HG02973 (cell line): Measurements from ENCODE around the gene CELF5.

Experiments used
- ATAC-seq: cut with Tn5 transposase; IDR thresholded peaks from one replicate; pipeline ENCODE4 v1.9.1; 2021; ENCODE audit warnings: moderate library complexity; ENCODE audit not compliant: unreplicated experiment

CELF5 gene

GRCh38 chr19:3236272-3236671 is 11.8 kb downstream of the CELF5 start:
- no peak for ATAC-seq

- ATAC-seq: no peak
Observed at GRCh38 chr19:3238066-3238561, 13.7 kb downstream of the CELF5 start.

- no peak for ATAC-seq
Observed at GRCh38 chr19:3239367-3239766, 14.9 kb downstream of the CELF5 start.

DNA sequence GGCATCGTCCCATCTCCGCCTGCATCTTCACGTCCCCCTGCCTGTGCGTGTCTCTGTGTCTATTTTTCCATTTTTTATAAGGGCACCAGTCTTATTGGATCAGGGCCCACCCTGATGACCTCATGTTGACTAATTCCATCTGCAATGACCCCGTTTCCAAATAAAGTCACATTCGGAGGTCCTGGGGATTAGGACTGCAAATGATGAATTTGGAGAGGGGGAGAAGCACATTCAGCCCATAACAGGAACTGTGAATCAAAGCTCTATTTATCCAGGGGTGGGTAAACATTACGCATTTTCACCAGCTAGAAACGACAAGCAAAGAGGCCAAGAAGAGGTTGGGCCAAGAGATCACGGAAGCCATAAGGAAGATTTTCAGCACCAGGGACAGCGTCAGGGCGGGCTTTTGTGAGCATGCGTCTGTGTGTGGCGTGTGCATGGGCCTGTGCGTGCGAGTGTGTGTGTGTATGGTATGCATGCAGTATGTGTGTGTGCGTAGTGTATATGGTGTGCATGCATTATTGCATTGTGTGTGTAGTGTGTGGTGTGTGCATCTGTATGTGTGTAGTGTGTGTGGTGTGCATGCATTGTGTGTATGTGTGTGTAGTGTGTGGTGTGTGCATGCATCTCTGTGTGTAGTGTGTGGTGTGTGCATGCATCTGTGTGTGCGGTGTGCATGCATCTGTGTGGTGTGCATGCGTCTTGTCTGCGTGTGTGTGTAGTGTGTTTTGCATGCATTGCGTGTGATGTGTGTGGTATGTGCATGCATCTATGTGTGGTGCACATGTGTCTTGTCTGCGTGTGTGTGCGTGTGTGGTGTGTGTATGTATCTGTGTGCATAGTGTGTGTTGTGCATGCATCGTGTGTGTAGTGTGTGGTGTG is 19.6 kb downstream of the CELF5 start:
- ATAC-seq: no peak

- no peak for ATAC-seq
Observed at GRCh38 chr19:3245050-3245449, 20.6 kb downstream of the CELF5 start.

- ATAC-seq: no peak
Observed at GRCh38 chr19:3248728-3249326, 24.4 kb downstream of the CELF5 start.

- ATAC-seq: no peak
Observed at GRCh38 chr19:3249408-3249807, 24.9 kb downstream of the CELF5 start.

DNA sequence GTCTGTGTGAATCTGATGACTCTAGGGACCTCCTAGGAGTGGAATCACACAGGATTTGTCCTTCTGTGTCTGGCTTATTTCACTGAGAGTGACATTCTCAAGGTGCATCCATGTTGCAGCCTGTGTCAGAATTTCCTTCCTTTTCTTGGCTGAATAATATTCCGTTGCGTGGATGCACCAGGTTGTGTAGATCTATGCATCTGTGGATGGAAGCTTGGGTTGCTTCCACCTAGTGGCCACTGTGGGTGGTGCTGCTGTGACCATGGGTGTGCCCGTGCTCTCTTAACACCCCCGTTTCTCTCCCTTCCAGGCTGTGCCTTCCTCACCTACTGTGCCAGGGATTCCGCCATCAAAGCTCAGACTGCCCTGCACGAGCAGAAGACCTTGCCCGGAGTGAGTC is 26.2 kb downstream of the CELF5 start:
- ATAC-seq: no peak

DNA sequence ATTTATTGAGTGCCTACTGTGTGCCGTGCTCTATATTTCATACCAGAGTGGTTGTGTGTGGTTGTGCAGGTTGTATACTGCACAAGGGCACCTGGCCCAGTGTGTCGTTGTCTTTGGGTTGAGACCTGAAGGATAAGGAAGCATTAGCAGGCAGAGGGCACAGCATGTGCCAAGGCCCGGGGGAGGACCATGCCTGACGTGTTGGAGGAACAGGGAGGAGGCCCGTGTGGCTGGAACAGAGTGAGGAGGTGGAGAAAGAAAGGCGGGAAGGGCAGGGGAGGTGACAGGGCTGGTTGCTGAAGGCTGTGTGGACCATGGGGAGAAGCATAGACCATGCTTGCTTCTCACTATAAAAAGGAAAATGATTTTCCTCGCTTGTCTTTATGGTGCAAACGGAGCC is 26.8 kb downstream of the CELF5 start:
- no peak for ATAC-seq

GRCh38 chr19:3252650-3253049 is 28.2 kb downstream of the CELF5 start:
- no peak for ATAC-seq

- ATAC-seq: no peak
Observed at GRCh38 chr19:3253270-3253669, 28.8 kb downstream of the CELF5 start.

DNA sequence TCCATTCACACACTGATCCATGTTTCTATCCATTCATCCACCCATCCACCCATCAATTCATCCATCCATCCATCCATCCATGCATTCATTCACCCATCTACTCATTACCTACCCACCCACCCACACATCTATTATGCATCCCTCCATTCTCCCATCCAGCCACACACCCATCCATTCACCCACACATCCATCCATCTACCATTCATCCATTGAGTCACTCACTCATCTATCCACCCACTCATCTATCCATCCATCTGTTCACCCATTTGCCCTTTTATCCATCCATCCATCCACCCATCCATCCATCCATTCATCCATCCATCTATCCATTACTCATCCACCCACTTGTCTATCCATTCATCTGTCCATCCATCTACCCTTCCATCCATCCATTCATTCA is 30.1 kb downstream of the CELF5 start:
- ATAC-seq: no peak

DNA sequence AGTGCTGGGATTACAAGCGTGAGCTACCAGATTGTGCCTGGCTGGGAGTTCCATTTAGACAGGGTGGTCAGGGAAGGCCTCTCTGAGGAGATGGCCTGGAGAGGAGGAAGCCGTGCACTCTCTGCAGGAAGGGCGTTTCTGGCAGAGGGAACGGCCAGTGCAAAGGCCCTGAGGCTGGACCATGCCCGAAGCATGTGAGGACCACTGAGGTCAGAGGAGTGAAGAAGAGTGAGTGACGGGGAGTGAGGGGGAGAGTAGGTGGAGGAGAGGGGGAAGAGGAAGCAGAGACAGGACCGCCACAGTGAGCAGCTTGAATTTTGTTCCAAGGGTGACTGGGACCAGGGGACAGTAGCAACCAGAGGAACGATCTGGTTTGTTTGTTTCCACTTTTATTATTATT is 32.6 kb downstream of the CELF5 start:
- ATAC-seq: no peak

DNA sequence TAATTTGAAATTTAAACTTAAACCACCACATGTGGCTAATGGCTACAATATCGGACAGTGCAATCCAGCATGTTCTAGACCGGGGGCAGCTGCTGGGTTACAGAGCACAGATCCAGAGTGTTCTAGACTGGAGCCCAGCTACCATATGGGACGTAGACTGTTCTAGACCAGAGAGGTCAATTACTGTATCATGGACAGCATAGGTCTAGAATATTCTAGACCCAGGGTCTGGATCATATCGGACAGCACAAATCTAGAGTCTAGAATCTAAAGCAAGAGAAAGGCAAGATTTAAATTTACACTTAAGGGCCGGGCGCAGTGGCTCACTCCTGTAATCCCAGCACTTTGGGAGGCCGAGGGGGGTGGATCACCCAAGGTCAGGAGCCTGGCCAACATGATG is 37.9 kb downstream of the CELF5 start:
- no peak for ATAC-seq

DNA sequence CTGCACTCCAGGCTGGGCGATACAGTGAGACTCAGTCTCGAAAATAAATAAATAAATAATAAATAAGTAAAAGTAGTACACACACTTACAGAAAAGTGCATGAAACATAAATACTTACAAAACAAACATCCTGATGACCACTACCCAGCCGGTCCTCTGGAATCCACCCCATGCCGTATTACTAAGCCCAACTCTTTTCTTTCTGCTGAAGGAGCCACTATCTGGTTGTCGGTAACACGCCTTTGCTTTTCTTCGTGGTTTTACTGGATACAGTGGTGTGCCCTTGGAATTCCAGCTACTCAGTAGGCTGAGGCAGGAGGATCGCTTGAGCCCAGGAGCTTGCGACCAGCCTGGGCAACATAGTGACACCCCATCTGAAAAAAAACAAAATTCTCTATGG is 39.4 kb downstream of the CELF5 start:
- no peak for ATAC-seq

DNA sequence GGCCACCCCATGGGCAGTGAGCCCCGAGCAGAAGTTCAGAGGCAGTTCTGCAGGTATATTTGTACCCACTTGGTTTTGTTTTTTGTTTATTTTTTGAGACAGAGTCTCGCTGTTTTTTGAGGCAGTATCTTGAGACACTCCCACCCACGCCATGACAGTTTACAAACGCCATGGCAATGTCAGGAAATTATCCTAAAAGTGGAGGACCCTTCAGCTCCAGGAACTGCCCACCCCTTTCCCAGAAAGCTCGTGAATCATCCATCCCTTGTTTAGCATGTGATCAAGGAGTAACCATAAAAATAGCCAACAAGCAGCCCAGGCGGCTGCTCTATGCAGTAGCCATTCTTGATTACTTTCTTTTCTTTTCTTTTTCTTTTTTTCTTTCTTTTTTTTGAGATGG is 41.0 kb downstream of the CELF5 start:
- ATAC-seq: no peak

DNA sequence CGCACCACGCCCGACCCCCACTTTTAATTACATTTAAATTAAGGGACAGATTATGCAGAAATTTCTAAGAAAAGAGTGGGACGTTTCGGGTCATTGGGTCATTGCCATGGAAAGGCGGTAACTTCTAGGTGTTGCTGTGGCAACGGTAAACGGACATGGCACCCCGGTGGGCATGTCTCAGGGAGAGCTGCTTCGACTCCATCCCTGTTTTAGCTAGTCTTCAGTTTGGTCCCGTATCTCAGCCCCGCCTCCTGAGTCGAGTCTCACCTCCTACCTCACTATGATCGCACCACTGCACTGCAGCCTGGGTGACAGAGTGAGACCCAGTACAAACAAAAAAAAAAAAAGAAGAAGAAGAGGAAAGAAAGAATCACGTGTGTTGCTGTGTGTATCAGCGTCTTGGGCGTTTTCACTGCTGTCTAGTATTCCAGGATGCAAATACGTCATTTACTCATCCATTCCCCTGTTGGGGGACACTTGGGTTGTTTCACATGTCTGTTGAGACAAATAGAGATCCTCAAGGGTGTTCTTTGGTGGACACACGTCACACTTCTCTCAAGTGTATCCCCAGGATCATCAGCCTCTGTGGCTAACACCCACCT is 41.7 kb downstream of the CELF5 start:
- ATAC-seq: no peak

DNA sequence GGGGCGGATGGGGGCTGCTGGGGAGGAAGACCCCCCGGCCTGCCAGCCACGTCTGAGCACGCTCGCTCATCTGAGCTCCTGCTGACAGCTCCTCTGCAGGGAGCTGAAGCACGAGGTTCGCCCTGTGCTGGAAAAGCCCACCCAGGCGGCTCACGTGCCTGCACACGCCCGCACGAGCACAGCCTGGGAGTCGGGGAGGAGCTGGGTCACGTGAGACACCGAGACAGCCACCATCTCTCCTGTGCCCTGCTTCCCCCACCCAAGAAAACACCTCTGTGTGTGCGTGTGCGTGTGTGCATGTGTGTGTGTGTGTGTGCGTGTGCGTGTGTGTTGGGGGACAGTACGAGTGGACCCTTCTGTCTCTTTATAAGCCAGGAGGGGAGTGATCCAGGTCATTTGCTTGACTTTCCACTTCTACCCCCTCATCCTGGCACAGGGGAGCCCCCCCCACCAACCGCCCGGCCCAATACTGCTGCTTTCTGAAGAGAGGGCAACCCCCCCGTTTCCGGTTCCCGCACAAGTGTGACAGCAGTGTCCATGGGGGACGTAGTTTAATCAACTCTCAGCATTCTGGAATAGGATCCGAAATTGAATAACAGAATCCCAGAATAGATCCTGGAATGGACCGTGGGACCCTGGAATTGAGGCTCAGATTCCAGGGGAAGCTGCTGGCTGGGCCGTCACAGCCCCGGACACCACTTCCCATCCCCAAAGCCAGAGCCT is 42.5 kb downstream of the CELF5 start:
- no peak for ATAC-seq

GRCh38 chr19:3268326-3268725 is 43.9 kb downstream of the CELF5 start:
- ATAC-seq: no peak

- ATAC-seq: no peak
Observed at GRCh38 chr19:3268763-3269162, 44.3 kb downstream of the CELF5 start.

GRCh38 chr19:3269916-3270671 is 45.6 kb downstream of the CELF5 start:
- no peak for ATAC-seq
